Measurements from ENCODE around the gene CNTN6. TPM values are rescaled to one million over a fixed set of nuclear protein-coding genes. Genes with fewer than 3 reads are reported as not detected.

The CNTN6 gene
- total RNA-seq, 1 experiment from 2014 or later: not detected

DNA sequence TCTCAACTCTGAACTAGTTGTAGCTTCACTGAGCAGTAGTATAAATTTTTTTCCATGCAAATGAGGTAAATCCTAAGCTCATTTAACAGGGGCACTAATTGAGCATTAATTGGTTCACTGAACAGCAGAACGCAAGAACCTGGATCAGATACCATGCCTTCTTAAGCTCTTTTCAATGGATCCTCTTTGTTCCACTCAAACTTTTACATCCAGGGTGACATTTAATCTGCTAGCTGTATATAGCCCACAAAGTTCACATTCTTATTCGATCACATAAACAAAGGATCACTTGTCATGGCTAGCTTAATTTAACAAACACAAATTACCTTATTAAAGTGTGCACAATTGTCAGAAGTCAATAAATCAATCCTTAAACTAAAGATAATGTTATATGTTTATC is 281.6 kb downstream of the CNTN6 start:
- Histone ChIP-seq H3K23me2 (ENCODE audit: insufficient read length, low read depth, low read length, poor library complexity, severe bottlenecking) (no peaks in the 10 kb centered on the region), H3K9me3 (ENCODE audit: control insufficient read depth, low read depth, low read length) (no peaks in the 10 kb centered on the region), H3K27me3 (ENCODE audit: insufficient read depth, low read length) (no peaks in the 10 kb centered on the region), H4K91ac (ENCODE audit: insufficient read length, low read depth, low read length) (no peak overlapping the region), H2BK12ac (ENCODE audit: insufficient read length, low read depth, low read length) (no peak overlapping the region), H2BK20ac (ENCODE audit: low read depth, low read length, poor library complexity, severe bottlenecking) (no peak overlapping the region), H2AK5ac (ENCODE audit: insufficient read length, low read length) (no peak overlapping the region), H3K4me2 (ENCODE audit: insufficient read depth, insufficient read length, low read length) (no peak overlapping the region), H2AFZ (ENCODE audit: low read length) (no peak overlapping the region), H2BK15ac (ENCODE audit: low read depth, low read length) (no peak overlapping the region), H2BK120ac (ENCODE audit: low read depth, low read length, poor library complexity, severe bottlenecking) (no peak overlapping the region), H3K23ac (ENCODE audit: insufficient read length, low read depth, low read length) (no peak overlapping the region), H3K4me1 (ENCODE audit: insufficient read depth, low read length) (no peaks in the 10 kb centered on the region), H4K5ac (ENCODE audit: insufficient read length, low read depth, low read length) (no peak overlapping the region), H3K9ac (ENCODE audit: extremely low read depth, insufficient read length, low read length) (no peak overlapping the region), H3K4ac (ENCODE audit: low read depth, low read length) (no peak overlapping the region), H2BK5ac (ENCODE audit: insufficient read length, low read length) (no peak overlapping the region), H3K27ac (ENCODE audit: insufficient read length, low read depth, low read length) (no peak overlapping the region), H3K18ac (ENCODE audit: insufficient read length, low read depth, low read length) (no peak overlapping the region), H3K56ac (ENCODE audit: insufficient read length, low read depth, low read length) (no peak overlapping the region), H3T11ph (ENCODE audit: low read length) (no peak overlapping the region), H4K20me1 (ENCODE audit: control insufficient read depth, insufficient read depth, insufficient read length) (no peaks in the 10 kb centered on the region), H3K79me2 (ENCODE audit: insufficient read depth, low read length) (no peaks in the 10 kb centered on the region), H4K8ac (replicated peaks; ENCODE audit: insufficient read length, low read depth, low read length) (no peak overlapping the region), H3K14ac (ENCODE audit: insufficient read depth, low read length) (no peak overlapping the region), H3K79me1 (ENCODE audit: insufficient read depth, low read depth, low read length, poor library complexity, severe bottlenecking) (no peaks in the 10 kb centered on the region)
- Mint-ChIP-seq H3K4me3 (no peak overlapping the region), H3K9me3 (no peaks in the 10 kb centered on the region), H3K27ac (peak overlapping the region in 1 of 3 experiments; percentile 66; a peak in 1 of 7 replicates), H3K27me3 (ENCODE audit: low read depth) (no peaks in the 10 kb centered on the region), H3K36me3 (ENCODE audit: insufficient read depth in 1 of 3, low read depth in 3 of 3) (no peaks in the 10 kb centered on the region), H3K4me1 (peaks cover 5 to 10% of the 10 kb centered on the region in 2 experiments; a peak in 3 of 4 replicates)
- no peak for DNase-seq
- TF ChIP-seq, protein P1, sequence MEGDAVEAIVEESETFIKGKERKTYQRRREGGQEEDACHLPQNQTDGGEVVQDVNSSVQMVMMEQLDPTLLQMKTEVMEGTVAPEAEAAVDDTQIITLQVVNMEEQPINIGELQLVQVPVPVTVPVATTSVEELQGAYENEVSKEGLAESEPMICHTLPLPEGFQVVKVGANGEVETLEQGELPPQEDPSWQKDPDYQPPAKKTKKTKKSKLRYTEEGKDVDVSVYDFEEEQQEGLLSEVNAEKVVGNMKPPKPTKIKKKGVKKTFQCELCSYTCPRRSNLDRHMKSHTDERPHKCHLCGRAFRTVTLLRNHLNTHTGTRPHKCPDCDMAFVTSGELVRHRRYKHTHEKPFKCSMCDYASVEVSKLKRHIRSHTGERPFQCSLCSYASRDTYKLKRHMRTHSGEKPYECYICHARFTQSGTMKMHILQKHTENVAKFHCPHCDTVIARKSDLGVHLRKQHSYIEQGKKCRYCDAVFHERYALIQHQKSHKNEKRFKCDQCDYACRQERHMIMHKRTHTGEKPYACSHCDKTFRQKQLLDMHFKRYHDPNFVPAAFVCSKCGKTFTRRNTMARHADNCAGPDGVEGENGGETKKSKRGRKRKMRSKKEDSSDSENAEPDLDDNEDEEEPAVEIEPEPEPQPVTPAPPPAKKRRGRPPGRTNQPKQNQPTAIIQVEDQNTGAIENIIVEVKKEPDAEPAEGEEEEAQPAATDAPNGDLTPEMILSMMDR (conservative IDR thresholded peaks at IDR 0.05): no peak
- no CpG with 5 or more reads among the region's 2 CpGs for WGBS (ENCODE audit: extremely low coverage, insufficient read length, low lambda C conversion rate)
